Ammon's horn (tissue), 1 donor: ENCODE measurements around the gene NBPF1.
"Not testable (repeated sequence)": the region's sequence is repeated elsewhere in the genome, so short reads cannot be mapped to it uniquely, and the experiment has no call there.

Source experiments
- DNase-seq: peaks from one replicate; pipeline ENCODE4 v3.0.0-alpha.2; 2016; ENCODE audit warnings: low spot score

The NBPF1 gene

GRCh38 chr1:16512624-16513411 is 100.5 kb downstream of the NBPF1 start:
- not testable (repeated sequence) for DNase-seq
